Measurements from ENCODE around the gene CBL.

GRCh38 chr11:119342023-119342300, 135.8 kb downstream of the CBL start:
- TF ChIP-seq ZNF274 (IDR thresholded peaks at IDR 0.05; ENCODE audit: low read depth, low read length) = no peak
- no peak for TF ChIP-seq SUZ12 (IDR thresholded peaks at IDR 0.05; ENCODE audit: extremely low read depth, insufficient read depth, insufficient read length)
- TF ChIP-seq YY1 (IDR thresholded peaks at IDR 0.05; ENCODE audit: insufficient read depth, insufficient read length) = no peak
